Right lobe of liver (tissue), 6 donors: ENCODE results near the gene PDLIM7. TPM values are rescaled to one million over a fixed set of nuclear protein-coding genes. Genes with fewer than 3 reads are reported as not detected.

Experiments
- ATAC-seq, 4 donors: fragments of 200-7000 bp; cut with Tn5 transposase; one replicate each; pipeline ENCODE4 v1.9.1; 2020; ENCODE audit warnings: mild to moderate bottlenecking in 4 of 4, moderate library complexity in 4 of 4
- DNase-seq, 3 donors: peaks; one replicate each; pipeline ENCODE4 v3.0.0-alpha.2; 2020
- H3K27ac ChIP-seq, 3 donors: fragments of 200-600 bp; one replicate each; pipeline ENCODE4 v1.8.0; 2022
- H3K27me3 ChIP-seq, 2 donors: fragments of 200-600 bp; one replicate each; pipeline ENCODE4 v1.8.0; 2022
- H3K36me3 ChIP-seq, 4 donors: fragments of 200-600 bp; sonication (generic) in 1 of 4; one replicate each; pipeline versions ENCODE4 v1.5.1 to v1.8.0; 2017 to 2022; ENCODE audit warnings: control low read depth in 1 of 4
- H3K4me1 ChIP-seq, 4 donors: fragments of 200-600 bp; sonication (generic) in 1 of 4; one replicate each; pipeline versions ENCODE4 v1.5.1 to v1.8.0; 2017 to 2022; ENCODE audit warnings: control low read depth in 1 of 4
- H3K4me3 ChIP-seq, 3 donors: fragments of 200-600 bp; one replicate each; pipeline ENCODE4 v1.8.0; 2022
- H3K9me3 ChIP-seq, 4 donors: fragments of 200-600 bp; sonication (generic) in 1 of 4; one replicate each; pipeline versions ENCODE4 v1.5.1 to v1.8.0; 2017 to 2022; ENCODE audit warnings: control low read depth in 1 of 4
- CTCF ChIP-seq, 4 donors: fragments of 200-600 bp in 3 of 4; fragments of 450-650 bp in 1 of 4; IDR thresholded peaks; one replicate each; pipeline versions ENCODE4 v1.5.1 to v1.8.0; 2016 to 2022; ENCODE audit warnings: antibody characterized with exemption in 4 of 4, mild to moderate bottlenecking in 2 of 4
- POLR2A ChIP-seq: fragments of 450-650 bp; IDR thresholded peaks from one replicate; pipeline ENCODE4 v1.6.1; 2017; ENCODE audit warnings: antibody characterized with exemption, mild to moderate bottlenecking
- WGBS: methylation state at CpG from one replicate; pipeline ENCODE4 v1.1.6; 2018; ENCODE audit warnings: low coverage, low lambda C conversion rate; ENCODE audit not compliant: insufficient coverage; ENCODE audit errors: missing lambda C conversion rate; 5-methylcytosine and 5-hydroxymethylcytosine counted together
- intact Hi-C, 2 donors: fragments of 100-400 bp; cut with DNase I; formaldehyde crosslinking; loops; one replicate each; pipeline versions ENCODE4 v1.11.2 to v1.14.1; 2022
- total RNA-seq, 6 experiments: library from RNA; depleted of rRNA in 2 of 6; stranded (reverse); fragments of >200 nt in 2 of 6; fragmentation: NEBNext Ultra II Directional in 3 of 6; extraction: Animal tissue kit (Norgen Biotek cat#: 25700) in 3 of 6; gene quantifications; one replicate each; pipeline versions ENCODE4 v1.1.0 to v1.2.4, GENCODE V29; 2016 to 2023
- donor health status: DM: no; HTN: yes; CAD: no.
- donor health status: DM: no; HTN: no; CAD: no.
- donor health status: DM: no; HTN: no; CAD: no.
- donor health status: DM: no; HTN: yes; CAD: no.
- donor health status: DM: no; HTN: yes; CAD: no.

PDLIM7 gene
- total RNA-seq, 6 experiments from 2014 or later = 3.7 to 24.0 (median 13.6) TPM

- no peak for DNase-seq
- no peaks in the 10 kb centered on the region for H3K9me3 ChIP-seq
- H3K4me1 ChIP-seq = peaks cover 0 to 9% (median 3%) of the 10 kb centered on the region in 4 donors
- intact Hi-C loops = no loop called here
- H3K27me3 ChIP-seq = no peaks in the 10 kb centered on the region
- H3K36me3 ChIP-seq = peaks cover 0 to 30% (median 4%) of the 10 kb centered on the region in 4 donors
- H3K27ac ChIP-seq = no peak overlapping the region
- TF ChIP-seq POLR2A (no peak), CTCF (IDR thresholded peaks at IDR 0.05) (no peak)
- H3K4me3 ChIP-seq = no peak overlapping the region
- WGBS = 77% methylated on average over 3 of the region's 3 CpGs
- no peak for ATAC-seq
These were observed 43.0 kb upstream of the PDLIM7 start for GRCh38 chr5:177540438-177540837.

DNA sequence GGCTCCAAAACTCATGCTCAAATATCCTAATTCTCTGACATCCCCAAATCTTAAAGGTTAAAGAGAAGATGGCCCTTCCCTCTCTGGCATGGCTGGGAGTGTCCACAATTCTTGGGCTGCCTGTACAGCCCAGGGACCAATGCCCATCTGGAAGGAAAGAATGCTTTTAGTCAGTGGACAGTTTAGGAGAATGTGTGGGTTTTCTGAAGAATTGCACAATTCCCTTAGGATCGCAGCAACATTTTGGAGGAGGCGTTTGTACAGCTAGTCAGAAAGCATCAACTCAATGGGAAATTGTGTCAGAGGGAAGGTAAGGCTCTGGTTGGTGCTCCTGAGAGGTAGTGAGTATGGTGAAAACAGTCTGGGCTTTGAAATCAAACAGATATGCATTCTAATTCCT lies 42.0 kb upstream of the PDLIM7 start:
- H3K4me1 ChIP-seq = peaks cover 0 to 10% (median 4%) of the 10 kb centered on the region in 4 donors
- no peaks in the 10 kb centered on the region for H3K9me3 ChIP-seq
- 68% methylated on average over 2 of the region's 2 CpGs for WGBS
- TF ChIP-seq CTCF (IDR thresholded peaks at IDR 0.05) (no peak), POLR2A (no peak)
- H3K27ac ChIP-seq = no peak overlapping the region
- H3K4me3 ChIP-seq = no peak overlapping the region
- H3K36me3 ChIP-seq = peaks cover 0 to 30% (median 4%) of the 10 kb centered on the region in 4 donors
- intact Hi-C loops = no loop called here
- no peak for ATAC-seq
- DNase-seq = no peak
- H3K27me3 ChIP-seq = no peaks in the 10 kb centered on the region

GRCh38 chr5:177538876-177539275 lies 41.5 kb upstream of the PDLIM7 start:
- intact Hi-C loops = no loop called here
- 76% methylated on average over 5 of the region's 10 CpGs for WGBS
- no peak for TF ChIP-seq CTCF (IDR thresholded peaks at IDR 0.05)
- TF ChIP-seq POLR2A = no peak

DNA sequence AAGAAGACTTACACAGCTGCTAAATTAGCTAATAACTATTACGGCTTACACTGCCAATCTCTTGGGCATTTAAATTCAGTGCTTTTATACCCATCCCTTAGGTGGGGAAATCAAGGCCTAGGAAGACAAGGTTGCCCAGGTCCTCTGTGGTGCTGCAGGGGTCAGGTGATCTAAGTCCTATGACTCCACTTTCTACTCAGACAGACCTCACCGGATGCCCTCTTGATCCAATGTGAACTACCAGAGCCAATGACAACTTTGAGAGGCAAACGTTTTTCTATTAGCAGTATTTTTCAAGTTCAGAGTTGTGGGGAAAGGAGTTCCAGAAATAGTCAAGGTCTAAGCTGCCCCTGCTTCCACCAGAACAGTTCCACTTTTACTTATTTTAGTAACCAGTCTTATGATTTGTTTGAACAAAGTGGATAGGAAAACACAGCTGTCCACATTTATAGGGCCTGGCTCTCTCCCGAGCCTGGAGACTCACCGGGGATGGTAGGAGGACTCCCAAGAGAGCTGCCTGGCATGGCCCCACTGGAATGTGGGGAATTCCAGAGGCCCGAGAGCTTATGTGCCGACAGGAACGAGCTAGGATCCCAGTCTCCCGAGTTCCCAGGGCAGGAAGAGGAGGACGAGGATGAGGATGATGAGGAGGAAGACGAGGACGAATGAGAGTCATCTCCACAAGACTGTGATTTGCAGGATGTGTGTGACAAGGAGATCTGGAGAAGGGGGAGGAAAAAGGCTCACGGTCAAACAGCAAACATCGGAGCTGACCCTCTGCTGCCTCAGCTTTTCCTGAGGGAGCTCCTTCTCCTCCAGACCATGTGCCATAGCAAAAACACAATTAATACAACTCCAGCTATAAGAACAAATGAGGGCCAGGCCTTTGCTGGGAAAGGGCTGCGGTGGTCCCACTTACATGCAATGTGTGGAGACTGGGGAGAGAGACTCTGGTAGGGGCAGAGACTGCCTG lies 40.3 kb upstream of the PDLIM7 start:
- ATAC-seq (peak in 3 of 4 donors; percentile 15 to 74 (median 44)), DNase-seq (peak in 1 of 3 donors; percentile 57)
- intact Hi-C loops = no loop called here
- Histone ChIP-seq H3K4me3 (no peak overlapping the region), H3K27ac (peak overlapping the region in 1 of 3 donors; percentile 20), H3K27me3 (no peaks in the 10 kb centered on the region), H3K36me3 (peaks cover 0 to 37% (median 4%) of the 10 kb centered on the region in 4 donors), H3K4me1 (peaks cover 0 to 17% (median 6%) of the 10 kb centered on the region in 4 donors), H3K9me3 (no peaks in the 10 kb centered on the region)
- TF ChIP-seq CTCF (IDR thresholded peaks at IDR 0.05) = no peak
- 27% methylated on average over 14 of the region's 15 CpGs for WGBS

More at GRCh38 chr5:177538876-177539275, 41.5 kb upstream of the PDLIM7 start:
- Histone ChIP-seq H3K27ac (no peak overlapping the region), H3K27me3 (no peaks in the 10 kb centered on the region), H3K4me3 (no peak overlapping the region), H3K9me3 (no peaks in the 10 kb centered on the region), H3K4me1 (peaks cover 0 to 16% (median 6%) of the 10 kb centered on the region in 4 donors), H3K36me3 (peaks cover 0 to 31% (median 4%) of the 10 kb centered on the region in 4 donors)
- ATAC-seq (no peak), DNase-seq (no peak)
